Activated CD8-positive, alpha-beta memory T cell treated with anti-CD3 and anti-CD28 coated beads for 4 hours (primary cell): ENCODE measurements around the gene ALLC.

Experiments used
- DNase-seq, 2 donors: peaks; one replicate each; pipeline ENCODE4 v3.0.0-alpha.2; 2020; ENCODE audit warnings: low read depth in 2 of 2

The ALLC gene

DNA sequence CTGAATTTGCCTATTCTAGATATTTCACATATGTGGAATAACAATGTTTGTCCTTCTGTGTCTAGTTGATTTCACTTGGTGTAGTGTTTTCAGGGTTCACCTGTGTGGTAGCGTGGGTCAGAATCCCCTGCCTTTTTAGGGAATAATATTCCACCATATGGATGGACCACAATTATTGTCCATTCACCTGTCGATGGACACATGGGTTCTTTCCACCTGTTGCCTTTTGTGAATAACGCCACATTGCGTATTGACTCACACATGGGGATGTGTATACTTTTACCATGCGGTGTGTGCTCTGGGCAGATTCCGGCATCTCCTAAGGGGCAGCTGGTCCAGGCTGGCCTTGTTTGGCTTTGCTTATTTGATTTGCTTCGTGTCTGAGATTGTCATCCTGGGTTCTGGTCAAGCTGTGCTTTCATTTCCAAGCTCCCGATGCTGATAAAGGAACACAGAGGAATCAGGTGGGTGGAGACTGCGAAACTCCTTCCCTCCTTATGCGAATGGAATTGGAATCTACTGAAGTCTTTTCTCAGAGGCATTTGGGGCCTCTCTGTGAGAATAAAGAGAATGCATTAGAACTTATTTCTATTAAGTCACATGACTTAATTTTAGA is 18.9 kb upstream of the ALLC start:
- DNase-seq: no peak

- DNase-seq: no peak
Measured at GRCh38 chr2:3639653-3640052, 18.3 kb upstream of the ALLC start.

DNA sequence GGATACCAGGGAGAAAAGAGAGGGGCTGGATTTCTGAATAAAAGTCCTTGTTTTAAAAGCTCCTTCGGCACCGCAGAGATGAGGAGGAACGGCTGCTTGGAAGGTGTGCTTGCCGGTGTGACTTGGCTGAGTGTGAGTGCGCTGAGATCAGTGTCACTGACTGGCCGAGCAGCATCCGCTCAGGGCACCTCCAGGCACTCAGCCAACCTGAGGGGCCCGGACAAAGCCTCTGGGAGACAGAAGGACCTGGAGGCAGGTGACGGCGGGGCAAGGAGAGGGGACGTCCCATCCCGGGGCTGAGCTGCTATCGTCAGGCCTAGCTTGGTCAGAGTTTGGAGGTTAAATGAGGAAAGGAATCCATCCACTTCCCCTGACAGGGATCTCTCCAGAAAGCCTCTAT is 16.8 kb upstream of the ALLC start:
- DNase-seq: no peak

GRCh38 chr2:3641841-3642421 is 16.1 kb upstream of the ALLC start:
- DNase-seq: no peak

- no peak for DNase-seq
Measured at GRCh38 chr2:3642521-3643215, 15.3 kb upstream of the ALLC start.

DNA sequence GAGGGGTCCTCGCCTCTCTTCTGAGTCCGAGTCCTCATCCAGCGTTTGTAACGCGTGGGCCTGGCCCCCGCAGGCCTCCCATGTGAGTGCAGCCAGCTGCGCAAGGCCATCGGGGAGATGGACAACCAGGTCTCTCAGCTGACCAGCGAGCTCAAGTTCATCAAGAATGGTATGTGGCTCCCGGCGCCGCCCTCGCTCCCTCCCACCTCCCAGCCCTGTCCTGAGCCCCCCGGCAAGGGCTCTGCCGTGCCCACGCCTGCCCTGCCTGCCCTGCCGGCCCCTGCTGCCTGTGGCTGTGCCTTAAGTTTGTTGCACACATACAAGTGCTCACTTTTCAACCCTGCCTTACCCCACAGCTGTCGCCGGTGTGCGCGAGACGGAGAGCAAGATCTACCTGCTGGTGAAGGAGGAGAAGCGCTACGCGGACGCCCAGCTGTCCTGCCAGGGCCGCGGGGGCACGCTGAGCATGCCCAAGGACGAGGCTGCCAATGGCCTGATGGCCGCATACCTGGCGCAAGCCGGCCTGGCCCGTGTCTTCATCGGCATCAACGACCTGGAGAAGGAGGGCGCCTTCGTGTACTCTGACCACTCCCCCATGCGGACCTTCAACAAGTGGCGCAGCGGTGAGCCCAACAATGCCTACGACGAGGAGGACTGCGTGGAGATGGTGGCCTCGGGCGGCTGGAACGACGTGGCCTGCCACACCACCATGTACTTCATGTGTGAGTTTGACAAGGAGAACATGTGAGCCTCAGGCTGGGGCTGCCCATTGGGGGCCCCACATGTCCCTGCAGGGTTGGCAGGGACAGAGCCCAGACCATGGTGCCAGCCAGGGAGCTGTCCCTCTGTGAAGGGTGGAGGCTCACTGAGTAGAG is 14.4 kb upstream of the ALLC start:
- DNase-seq: no peak

DNA sequence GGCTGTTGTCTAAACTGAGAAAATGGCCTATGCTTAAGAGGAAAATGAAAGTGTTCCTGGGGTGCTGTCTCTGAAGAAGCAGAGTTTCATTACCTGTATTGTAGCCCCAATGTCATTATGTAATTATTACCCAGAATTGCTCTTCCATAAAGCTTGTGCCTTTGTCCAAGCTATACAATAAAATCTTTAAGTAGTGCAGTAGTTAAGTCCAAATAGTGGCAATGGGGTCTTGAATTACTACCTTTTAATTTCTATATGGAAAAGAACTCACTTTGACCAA is 13.8 kb upstream of the ALLC start:
- no peak for DNase-seq

GRCh38 chr2:3644891-3645605 is 13.0 kb upstream of the ALLC start:
- DNase-seq: no peak

DNA sequence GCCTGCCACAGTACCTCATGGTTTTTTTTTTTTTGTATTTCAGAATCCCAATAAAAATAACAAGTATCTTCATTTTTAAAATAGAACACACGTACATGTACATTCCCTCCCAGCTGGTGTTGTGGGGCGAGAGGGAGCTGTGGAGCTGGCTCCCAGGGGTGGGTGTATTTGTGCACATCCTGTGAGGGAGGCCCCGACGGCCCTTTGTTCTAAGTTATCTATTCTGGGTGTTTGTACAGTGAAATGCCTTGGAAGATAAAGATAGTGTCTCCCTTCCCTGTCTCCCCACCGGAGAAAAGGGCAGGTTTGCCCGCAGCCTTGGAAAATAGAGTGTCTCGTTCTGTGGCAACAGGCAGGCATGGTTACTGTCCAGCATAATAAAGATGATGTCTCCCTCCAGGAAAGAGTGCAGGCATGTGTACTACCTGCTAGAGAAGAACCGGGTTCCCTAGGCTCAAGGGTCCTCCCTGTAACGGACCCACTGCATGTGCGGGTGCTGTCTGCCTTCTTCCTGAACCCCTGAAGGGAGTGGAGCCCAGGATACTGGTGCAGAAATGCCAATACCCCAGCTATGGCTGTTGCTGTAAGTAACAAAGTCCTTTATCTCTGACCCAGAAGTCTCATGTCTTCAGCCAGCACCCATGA is 12.1 kb upstream of the ALLC start:
- no peak for DNase-seq

DNA sequence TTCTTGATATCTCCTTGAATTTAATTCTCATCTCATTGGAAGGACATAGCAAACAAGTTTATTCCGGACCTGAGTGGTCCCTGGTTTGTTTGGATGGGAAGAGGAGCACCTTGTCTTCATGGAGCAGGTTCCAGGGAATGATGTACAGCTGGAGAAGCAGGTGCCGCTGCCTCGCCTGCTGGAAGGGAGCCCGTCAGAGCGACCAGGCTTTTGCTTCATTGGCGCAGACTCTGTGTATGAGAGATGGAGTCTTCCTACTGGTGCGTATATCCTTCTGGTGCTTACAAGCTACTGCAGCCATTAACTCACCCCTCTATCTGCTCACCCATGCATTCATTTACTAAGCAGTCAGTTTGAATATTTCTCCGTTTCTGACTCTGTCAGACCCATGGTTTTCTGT is 11.6 kb upstream of the ALLC start:
- no peak for DNase-seq

GRCh38 chr2:3647246-3647645 is 10.8 kb upstream of the ALLC start:
- DNase-seq: no peak

- no peak for DNase-seq
Measured at GRCh38 chr2:3647831-3648651, 10.0 kb upstream of the ALLC start.

- no peak for DNase-seq
Measured at GRCh38 chr2:3648652-3649177, 9.3 kb upstream of the ALLC start.

DNA sequence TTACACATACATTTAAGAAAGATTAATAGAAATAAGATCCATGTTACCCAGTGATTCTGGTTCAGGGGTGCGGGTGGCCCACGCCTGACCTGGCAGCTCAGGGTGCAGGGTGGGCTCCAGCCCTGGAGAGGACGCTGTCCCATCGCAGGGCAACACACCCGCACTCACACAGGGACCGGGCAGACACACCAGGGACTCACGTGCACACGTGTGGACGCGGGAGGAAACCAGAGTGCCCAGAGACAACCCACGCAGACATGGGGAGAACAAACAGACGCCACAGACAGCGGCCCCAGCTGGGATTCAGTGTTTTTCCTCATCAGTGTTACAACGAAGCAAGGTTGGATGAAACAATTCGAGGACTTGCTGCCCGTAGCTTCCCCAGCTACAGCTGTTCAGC is 8.4 kb upstream of the ALLC start:
- no peak for DNase-seq

DNA sequence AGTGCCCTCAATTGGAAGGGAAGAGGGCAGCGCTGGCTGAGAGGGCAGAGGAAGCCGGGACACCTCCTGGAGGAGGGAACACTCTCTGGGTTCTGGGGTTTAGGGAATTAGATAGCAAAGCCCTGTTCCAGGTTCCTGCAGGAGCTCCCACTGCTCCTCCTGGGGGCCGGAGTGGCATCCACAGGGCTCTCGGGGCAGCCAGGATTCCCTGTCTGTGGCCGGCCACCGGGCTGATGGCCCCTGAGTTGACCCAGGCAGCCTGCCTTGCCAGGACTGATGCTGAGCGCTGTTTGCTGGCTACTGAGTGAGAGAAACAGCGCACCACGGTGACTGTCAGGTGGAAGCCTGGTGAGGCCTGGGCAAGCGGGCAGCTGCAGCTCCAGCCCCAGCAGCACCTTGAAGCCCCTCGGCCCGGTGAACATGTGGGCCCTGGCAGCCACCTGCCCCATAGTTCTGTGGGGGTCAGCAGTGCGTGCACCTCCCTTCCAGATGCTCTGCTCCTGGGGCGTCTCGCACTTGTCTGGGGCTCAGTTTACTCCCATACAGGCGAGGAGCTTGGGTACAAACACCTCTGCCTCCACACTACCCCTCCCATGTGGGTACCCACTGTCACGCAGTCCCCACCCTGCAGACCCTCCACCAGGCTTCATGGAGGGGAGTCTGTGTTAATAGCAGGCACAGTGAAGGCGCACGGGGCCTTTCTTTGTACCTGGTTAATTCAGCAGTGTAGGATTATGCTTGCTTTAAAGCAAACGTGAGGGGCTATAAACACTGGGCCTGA is 7.7 kb upstream of the ALLC start:
- no peak for DNase-seq

- DNase-seq: peak in 1 of 2 donors; percentile 4
Measured at GRCh38 chr2:3651691-3652648, 6.0 kb upstream of the ALLC start.

DNA sequence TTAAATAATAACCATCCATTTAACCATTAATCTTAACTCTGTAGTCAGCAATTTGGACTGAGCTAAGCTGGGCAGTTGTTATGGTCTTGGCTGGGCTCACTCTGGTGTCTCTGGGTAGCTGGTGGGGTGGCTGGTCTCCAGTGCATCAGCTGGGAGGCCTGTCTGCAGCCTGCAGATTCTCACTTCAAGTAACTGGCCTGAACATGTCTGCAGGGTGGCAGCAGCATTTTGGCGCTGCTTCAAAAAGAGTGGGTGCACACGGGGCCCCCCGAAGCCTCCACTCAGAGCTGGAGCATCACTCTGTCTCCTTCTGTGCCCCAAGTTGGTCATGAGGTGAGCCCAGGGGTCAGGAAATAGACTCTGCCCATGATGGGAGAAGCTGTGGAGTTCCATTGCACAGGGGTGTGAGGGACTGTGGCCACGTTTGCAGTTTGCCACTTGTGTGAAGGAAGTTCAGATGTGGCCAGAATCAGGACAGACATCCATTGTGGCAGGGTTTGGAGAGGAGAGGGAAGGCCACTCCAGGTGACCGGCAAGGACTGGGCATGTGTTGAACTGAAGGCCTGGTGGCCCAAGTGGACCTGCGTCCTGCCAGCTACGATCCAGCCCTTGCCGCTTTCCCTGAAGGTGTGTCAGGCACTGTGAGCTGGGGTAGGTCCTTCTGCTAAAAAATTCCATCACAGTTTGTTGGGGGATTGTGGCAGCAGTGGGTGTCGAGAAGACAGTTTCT is 4.9 kb upstream of the ALLC start:
- no peak for DNase-seq

DNA sequence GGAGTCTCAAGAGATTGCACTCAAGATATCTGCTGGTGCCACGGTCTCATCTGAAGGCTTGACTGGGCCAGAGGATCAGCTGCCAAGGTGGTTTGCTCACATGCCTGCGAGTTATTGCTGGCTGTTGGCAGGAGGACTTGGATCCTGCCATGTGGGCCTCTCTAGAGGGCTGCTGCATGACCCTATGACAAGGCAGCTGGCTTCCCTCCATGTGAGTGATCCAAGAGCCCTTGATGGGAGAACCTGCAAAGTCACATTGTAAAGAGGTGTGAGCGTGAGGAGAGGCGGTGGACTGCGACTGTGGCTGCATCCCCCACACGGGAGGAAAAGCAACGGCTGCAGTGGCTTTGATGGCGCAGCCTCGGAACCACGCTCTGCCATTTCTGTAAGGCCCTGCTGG is 4.0 kb upstream of the ALLC start:
- no peak for DNase-seq
